ENCODE measurements around the gene RRAD.

RRAD gene

DNA sequence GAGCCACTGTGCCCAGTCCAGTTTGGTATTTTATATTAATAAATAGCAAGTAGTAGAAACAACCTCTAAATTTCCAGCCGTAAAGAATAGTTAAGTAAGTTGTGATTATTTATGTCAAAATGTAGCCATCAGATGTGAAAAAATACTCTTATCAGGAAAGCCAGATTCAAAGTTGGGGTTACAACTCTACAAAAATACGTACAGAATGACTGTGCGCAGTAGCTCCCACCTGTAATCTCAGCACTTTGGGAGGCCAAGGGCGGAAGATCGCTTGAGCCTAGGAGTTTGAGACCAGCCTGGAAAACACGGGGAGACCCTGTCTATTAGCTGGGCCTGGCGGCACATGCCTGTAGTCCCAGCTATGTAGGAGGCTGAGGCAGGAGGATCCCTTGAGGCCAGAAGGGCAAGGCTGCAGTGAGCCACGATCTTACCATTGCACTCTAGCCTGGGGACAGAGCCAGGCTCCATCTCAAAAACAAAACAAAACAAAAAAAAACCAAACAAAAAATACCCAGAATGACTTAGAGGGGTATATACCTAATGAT is 43.3 kb downstream of the RRAD start:
- TF ChIP-seq, protein P1, sequence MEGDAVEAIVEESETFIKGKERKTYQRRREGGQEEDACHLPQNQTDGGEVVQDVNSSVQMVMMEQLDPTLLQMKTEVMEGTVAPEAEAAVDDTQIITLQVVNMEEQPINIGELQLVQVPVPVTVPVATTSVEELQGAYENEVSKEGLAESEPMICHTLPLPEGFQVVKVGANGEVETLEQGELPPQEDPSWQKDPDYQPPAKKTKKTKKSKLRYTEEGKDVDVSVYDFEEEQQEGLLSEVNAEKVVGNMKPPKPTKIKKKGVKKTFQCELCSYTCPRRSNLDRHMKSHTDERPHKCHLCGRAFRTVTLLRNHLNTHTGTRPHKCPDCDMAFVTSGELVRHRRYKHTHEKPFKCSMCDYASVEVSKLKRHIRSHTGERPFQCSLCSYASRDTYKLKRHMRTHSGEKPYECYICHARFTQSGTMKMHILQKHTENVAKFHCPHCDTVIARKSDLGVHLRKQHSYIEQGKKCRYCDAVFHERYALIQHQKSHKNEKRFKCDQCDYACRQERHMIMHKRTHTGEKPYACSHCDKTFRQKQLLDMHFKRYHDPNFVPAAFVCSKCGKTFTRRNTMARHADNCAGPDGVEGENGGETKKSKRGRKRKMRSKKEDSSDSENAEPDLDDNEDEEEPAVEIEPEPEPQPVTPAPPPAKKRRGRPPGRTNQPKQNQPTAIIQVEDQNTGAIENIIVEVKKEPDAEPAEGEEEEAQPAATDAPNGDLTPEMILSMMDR (IDR thresholded peaks at IDR 0.05; ENCODE audit: unreplicated experiment in 3 of 3): no peak
- Mint-ChIP-seq H3K9me3 (no peaks in the 10 kb centered on the region), H3K4me3 (peak overlapping the region; percentile 31 to 74 (median 69)), H3K27me3 (ENCODE audit: low read depth) (peaks cover 15% of the 10 kb centered on the region), H3K4me1 (peaks cover 11% of the 10 kb centered on the region), H3K27ac (no peak overlapping the region), H3K36me3 (ENCODE audit: low read depth) (peaks cover 18% of the 10 kb centered on the region)

DNA sequence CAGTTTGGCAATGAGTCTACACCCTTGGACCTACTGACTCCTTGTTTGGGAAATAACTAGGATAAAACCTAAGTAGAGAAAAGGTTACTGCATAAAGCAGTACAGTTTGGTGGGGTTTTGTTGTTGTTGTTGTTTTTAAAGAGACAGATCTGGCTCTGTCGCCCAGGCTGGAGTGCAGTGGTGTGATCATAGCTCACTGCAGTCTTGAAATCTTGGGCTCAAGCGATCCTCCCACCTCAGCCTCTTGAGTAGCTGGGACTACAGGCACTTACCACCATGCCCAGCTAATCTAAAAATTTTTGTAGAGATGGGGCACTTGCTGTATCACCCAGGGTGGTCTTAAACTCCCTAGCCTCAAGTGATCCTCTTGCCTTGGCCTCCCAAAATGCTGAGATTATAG is 43.8 kb downstream of the RRAD start:
- peaks cover 14% of the 10 kb centered on the region for H3K36me3 Mint-ChIP-seq (ENCODE audit: low read depth)
- no peak overlapping the region for H3K27ac Mint-ChIP-seq
- peak overlapping the region; percentile 69 to 100 (median 74) for H3K4me3 Mint-ChIP-seq
- TF ChIP-seq, protein P1 (IDR thresholded peaks at IDR 0.05; ENCODE audit: unreplicated experiment in 3 of 3): no peak
- H3K4me1 Mint-ChIP-seq: peaks cover 11% of the 10 kb centered on the region
- H3K27me3 Mint-ChIP-seq (ENCODE audit: low read depth): peaks cover 15% of the 10 kb centered on the region
- no peaks in the 10 kb centered on the region for H3K9me3 Mint-ChIP-seq

DNA sequence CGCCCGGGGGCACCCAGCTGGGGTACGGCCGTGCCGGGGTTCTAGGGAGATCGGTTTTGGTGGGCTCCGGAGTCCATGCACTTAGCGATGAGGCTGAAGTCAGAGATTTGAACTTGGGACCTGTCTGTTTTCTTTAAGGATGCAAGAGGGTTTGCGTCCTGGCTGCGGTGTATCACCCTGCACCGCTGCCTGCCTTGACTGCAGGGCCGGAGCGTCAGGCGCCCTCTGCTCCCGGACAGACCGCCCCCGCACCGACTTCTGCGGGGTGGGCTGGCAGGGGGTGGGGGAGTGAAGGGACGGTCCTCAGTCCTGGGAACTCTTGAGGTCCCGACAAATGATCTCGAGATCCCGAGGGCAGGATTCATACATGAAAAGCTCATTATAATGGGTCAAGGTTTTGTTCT is 44.3 kb downstream of the RRAD start:
- peaks cover 11% of the 10 kb centered on the region for H3K4me1 Mint-ChIP-seq
- H3K9me3 Mint-ChIP-seq: no peaks in the 10 kb centered on the region
- peaks cover 15% of the 10 kb centered on the region for H3K27me3 Mint-ChIP-seq (ENCODE audit: low read depth)
- H3K27ac Mint-ChIP-seq: no peak overlapping the region
- TF ChIP-seq, protein P1 (IDR thresholded peaks at IDR 0.05; ENCODE audit: unreplicated experiment in 3 of 3): no peak
- H3K4me3 Mint-ChIP-seq: peak overlapping the region; percentile 74 to 100 (median 99)
- peaks cover 14% of the 10 kb centered on the region for H3K36me3 Mint-ChIP-seq (ENCODE audit: low read depth)

DNA sequence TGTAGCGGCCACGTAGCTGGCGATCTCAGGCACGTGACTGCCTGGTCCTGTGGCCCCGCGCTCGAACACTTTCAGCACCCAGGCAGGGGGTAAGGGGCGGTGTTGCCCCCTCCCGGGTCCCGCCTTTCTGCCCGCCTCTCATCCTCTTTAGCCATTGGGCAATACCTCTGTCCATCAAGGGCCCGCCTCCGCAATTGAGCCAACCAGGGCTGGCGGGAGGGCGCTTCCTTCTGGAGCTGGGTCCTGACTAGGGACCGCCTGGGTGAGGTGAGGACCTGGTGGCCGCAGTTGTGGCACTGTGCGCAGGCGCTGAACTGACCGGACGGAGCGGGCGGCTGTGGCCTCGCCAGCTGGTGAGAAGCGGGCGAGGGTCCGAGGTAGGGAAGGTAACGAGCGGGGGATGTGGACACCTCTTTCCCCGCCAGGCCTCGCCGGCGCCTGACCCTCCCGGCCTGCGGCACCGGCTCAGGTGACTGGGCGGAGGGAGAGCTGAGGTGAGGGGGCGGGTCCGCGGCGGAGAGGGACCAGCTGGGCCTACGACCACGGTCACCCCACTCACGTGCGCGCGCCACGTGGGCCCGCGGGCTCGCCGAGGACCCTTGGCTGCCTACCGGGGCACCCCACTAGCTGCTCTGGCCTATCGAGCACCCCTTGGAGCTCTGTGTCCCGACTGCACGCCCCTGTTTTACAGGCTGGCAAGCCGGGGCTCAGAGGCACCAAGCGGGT is 44.9 kb downstream of the RRAD start, which contains the start of gene PDP2:
Gene PDP2 (plus strand): TSS at position 228 of the 726 bp plus-strand sequence. CDS start 3,770 bp downstream, outside the sequence.
- no peaks in the 10 kb centered on the region for H3K9me3 Mint-ChIP-seq
- peak within 1 kb of the TSS in 2 of 3 experiments; percentile 14 to 88 for H3K27ac Mint-ChIP-seq
- peaks cover 11% of the 10 kb centered on the region for H3K4me1 Mint-ChIP-seq
- TF ChIP-seq, protein P1 (IDR thresholded peaks at IDR 0.05; ENCODE audit: unreplicated experiment in 3 of 3): no peak
- peaks cover 15% of the 10 kb centered on the region for H3K27me3 Mint-ChIP-seq (ENCODE audit: low read depth)
- peaks cover 9% of the 10 kb centered on the region for H3K36me3 Mint-ChIP-seq (ENCODE audit: low read depth)
- peak within 1 kb of the TSS; percentile 99 to 100 (median 99) for H3K4me3 Mint-ChIP-seq

DNA sequence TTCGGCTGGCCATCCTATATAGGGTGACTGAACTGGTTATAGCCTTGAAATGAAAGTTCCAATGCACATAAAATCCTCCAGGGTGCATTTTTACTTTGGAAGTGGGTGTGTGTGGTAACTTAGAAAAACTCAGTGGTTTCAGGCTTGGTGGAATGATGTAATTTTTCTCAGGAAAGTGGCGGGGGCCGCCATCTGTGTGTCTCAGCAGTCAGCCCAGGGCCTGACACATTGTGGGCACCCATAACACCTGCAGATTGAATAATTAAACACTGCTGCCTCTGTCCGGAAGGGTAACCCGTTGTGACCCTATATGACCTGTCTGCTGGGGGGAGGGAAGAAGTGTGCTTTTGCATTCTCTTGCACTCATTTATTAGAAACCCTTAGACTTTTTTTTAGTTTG is 47.3 kb downstream of the RRAD start:
- Mint-ChIP-seq H3K9me3 (no peaks in the 10 kb centered on the region), H3K27ac (peak overlapping the region in 1 of 3 experiments; percentile 85), H3K27me3 (ENCODE audit: low read depth) (peaks cover 15% of the 10 kb centered on the region), H3K4me3 (peak overlapping the region; percentile 46 to 65 (median 61)), H3K36me3 (ENCODE audit: low read depth) (no peaks in the 10 kb centered on the region), H3K4me1 (peaks cover 21% of the 10 kb centered on the region)
- TF ChIP-seq, protein P1 (IDR thresholded peaks at IDR 0.05; ENCODE audit: unreplicated experiment in 3 of 3): no peak
